ENCODE data around the gene OR8J3.
"Not testable (repeated sequence)": the region's sequence is repeated elsewhere in the genome, so short reads cannot be mapped to it uniquely, and the experiment has no call there.

The OR8J3 gene

DNA sequence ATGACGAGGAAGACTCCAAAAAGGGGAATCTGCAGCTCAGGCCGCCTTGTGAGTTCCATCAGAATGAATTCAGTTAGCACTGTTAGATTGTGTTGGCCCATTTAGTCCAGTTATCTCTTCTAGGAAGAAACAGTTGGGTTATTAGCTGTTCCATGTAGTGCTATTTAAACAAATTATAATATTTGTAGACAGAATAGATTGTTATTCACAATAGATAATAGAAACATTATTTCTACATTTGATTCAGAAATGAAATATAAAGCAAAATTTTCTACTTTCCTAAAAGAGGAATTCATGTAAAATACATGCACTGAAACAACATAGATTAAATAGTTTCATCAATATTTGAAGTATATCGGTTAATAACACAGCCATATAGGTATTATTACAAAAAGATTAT is 20.2 kb upstream of the OR8J3 start, which contains the start of gene OR8K5:
TSS of gene OR8K5 (minus strand) at position 101 of the 400 bp plus-strand sequence. CDS start at position 101, 0 bp downstream.
- no peak within 1 kb of the TSS for H3K27ac ChIP-seq (replicated peaks)
- H3K27me3 ChIP-seq (ENCODE audit: insufficient read depth, poor library complexity, severe bottlenecking), result no peaks in the 10 kb centered on the region
- no peak for DNase-seq (ENCODE audit: low read depth in 1 of 2, low spot score in 1 of 2)
- no peak within 1 kb of the TSS for H3K4me3 ChIP-seq (replicated peaks; ENCODE audit: insufficient read depth, low read length)
- TF ChIP-seq POLR2AphosphoS5 (IDR thresholded peaks at IDR 0.05; ENCODE audit: low read depth) (no peak), GABPA (IDR thresholded peaks at IDR 0.05; ENCODE audit: low read depth) (no peak), SPI1 (IDR thresholded peaks at IDR 0.05; ENCODE audit: borderline replicate concordance, low read depth) (no peak)
- TF ChIP-seq, protein P1, sequence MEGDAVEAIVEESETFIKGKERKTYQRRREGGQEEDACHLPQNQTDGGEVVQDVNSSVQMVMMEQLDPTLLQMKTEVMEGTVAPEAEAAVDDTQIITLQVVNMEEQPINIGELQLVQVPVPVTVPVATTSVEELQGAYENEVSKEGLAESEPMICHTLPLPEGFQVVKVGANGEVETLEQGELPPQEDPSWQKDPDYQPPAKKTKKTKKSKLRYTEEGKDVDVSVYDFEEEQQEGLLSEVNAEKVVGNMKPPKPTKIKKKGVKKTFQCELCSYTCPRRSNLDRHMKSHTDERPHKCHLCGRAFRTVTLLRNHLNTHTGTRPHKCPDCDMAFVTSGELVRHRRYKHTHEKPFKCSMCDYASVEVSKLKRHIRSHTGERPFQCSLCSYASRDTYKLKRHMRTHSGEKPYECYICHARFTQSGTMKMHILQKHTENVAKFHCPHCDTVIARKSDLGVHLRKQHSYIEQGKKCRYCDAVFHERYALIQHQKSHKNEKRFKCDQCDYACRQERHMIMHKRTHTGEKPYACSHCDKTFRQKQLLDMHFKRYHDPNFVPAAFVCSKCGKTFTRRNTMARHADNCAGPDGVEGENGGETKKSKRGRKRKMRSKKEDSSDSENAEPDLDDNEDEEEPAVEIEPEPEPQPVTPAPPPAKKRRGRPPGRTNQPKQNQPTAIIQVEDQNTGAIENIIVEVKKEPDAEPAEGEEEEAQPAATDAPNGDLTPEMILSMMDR (IDR thresholded peaks at IDR 0.05; ENCODE audit: insufficient read depth, low read length), result no peak

DNA sequence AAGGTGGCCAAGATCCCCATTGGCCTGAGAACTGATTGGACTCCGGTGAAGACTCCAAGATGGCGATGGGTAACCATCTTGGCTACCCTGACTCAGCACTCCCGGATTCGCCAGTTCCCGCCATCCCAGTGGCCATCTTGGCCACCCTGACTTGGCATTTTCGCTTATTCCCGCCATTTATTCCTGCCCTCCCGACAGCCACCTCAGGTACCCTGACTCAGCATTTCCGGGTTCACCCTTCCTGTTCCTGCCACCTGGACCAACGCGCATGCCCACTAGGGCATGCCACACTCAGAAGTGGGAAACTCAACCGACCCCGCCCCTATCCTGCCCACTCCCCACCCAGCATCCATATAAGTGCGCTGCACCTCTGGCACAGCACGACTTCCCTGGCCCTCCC is 12.3 kb upstream of the OR8J3 start:
- no peak overlapping the region for H3K27ac ChIP-seq (replicated peaks)
- DNase-seq (ENCODE audit: low read depth in 1 of 2, low spot score in 1 of 2), result no peak
- no peak overlapping the region for H3K4me3 ChIP-seq (replicated peaks; ENCODE audit: insufficient read depth, low read length)
- TF ChIP-seq SPI1 (IDR thresholded peaks at IDR 0.05; ENCODE audit: borderline replicate concordance, low read depth) (no peak), GABPA (IDR thresholded peaks at IDR 0.05; ENCODE audit: low read depth) (no peak), POLR2AphosphoS5 (IDR thresholded peaks at IDR 0.05; ENCODE audit: low read depth) (no peak)
- TF ChIP-seq, protein P2, sequence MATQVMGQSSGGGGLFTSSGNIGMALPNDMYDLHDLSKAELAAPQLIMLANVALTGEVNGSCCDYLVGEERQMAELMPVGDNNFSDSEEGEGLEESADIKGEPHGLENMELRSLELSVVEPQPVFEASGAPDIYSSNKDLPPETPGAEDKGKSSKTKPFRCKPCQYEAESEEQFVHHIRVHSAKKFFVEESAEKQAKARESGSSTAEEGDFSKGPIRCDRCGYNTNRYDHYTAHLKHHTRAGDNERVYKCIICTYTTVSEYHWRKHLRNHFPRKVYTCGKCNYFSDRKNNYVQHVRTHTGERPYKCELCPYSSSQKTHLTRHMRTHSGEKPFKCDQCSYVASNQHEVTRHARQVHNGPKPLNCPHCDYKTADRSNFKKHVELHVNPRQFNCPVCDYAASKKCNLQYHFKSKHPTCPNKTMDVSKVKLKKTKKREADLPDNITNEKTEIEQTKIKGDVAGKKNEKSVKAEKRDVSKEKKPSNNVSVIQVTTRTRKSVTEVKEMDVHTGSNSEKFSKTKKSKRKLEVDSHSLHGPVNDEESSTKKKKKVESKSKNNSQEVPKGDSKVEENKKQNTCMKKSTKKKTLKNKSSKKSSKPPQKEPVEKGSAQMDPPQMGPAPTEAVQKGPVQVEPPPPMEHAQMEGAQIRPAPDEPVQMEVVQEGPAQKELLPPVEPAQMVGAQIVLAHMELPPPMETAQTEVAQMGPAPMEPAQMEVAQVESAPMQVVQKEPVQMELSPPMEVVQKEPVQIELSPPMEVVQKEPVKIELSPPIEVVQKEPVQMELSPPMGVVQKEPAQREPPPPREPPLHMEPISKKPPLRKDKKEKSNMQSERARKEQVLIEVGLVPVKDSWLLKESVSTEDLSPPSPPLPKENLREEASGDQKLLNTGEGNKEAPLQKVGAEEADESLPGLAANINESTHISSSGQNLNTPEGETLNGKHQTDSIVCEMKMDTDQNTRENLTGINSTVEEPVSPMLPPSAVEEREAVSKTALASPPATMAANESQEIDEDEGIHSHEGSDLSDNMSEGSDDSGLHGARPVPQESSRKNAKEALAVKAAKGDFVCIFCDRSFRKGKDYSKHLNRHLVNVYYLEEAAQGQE (IDR thresholded peaks at IDR 0.05; ENCODE audit: insufficient replicate concordance, low read depth), result no peak
- TF ChIP-seq, protein P1 (IDR thresholded peaks at IDR 0.05; ENCODE audit: insufficient read depth, low read length), result no peak
- H3K27me3 ChIP-seq (ENCODE audit: insufficient read depth, poor library complexity, severe bottlenecking), result no peaks in the 10 kb centered on the region

DNA sequence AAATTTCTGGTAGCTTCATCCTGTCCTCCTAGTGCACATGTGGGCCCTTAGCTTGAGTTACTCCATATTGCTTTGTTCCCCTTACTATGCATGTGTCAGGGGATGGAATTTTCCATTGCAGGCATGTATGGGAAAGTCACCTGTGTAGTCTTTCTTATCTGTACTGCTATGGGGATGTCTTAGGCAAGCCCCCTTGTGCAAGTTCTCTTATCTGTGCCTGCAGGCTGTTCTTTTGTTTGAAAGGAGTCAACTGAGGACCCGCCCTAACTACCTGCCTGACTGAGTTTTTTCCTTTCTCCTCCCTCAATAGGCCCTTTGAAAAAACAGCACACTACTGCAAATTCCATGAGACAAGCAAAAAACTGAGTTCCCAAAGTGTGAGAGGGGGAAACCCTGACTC is 11.4 kb upstream of the OR8J3 start:
- TF ChIP-seq, protein P1 (IDR thresholded peaks at IDR 0.05; ENCODE audit: insufficient read depth, low read length), result no peak
- no peak for TF ChIP-seq GABPA (IDR thresholded peaks at IDR 0.05; ENCODE audit: low read depth)
- no peak for TF ChIP-seq SPI1 (IDR thresholded peaks at IDR 0.05; ENCODE audit: borderline replicate concordance, low read depth)
- TF ChIP-seq, protein P2 (IDR thresholded peaks at IDR 0.05; ENCODE audit: insufficient replicate concordance, low read depth), result no peak
- no peak for TF ChIP-seq POLR2AphosphoS5 (IDR thresholded peaks at IDR 0.05; ENCODE audit: low read depth)
- DNase-seq (ENCODE audit: low read depth in 1 of 2, low spot score in 1 of 2), result no peak
- Histone ChIP-seq H3K27me3 (ENCODE audit: insufficient read depth, poor library complexity, severe bottlenecking) (no peaks in the 10 kb centered on the region), H3K27ac (replicated peaks) (no peak overlapping the region), H3K4me3 (replicated peaks; ENCODE audit: insufficient read depth, low read length) (no peak overlapping the region)

DNA sequence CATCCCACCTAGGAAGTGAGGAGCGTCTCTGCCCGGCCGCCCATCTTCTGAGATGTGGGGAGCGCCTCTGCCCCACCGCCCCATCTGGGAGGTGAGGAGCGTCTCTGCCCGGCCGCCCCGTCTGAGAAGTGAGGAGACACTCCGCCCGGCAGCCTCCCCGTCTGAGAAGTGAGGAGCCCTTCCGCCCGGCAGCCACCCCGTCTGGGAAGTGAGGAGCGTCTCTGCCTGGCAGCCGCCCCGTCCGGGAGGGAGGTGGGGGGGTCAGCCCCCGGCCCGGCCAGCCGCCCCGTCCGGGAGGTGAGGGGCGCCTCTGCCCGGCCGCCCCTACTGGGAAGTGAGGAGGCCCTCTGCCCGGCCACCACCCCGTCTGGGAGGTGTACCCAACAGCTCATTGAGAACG is 3.7 kb upstream of the OR8J3 start:
- H3K27ac ChIP-seq (replicated peaks); H3K4me3 ChIP-seq (replicated peaks; ENCODE audit: insufficient read depth, low read length); H3K27me3 ChIP-seq (ENCODE audit: insufficient read depth, poor library complexity, severe bottlenecking); DNase-seq (ENCODE audit: low read depth in 1 of 2, low spot score in 1 of 2): not testable (repeated sequence)
